Astrocyte of the cerebellum (primary cell): ENCODE data around the gene EYA4.

Source experiments
- DNase-seq: peaks from one replicate; pipeline ENCODE4 v3.0.0-alpha.2; 2011; ENCODE audit warnings: low read depth
- H3K4me3 ChIP-seq: 2 replicates; pipeline ENCODE4 v1.5.1; 2011; ENCODE audit warnings: mild to moderate bottlenecking, low read depth, low read length, moderate library complexity
- in situ Hi-C: cut with HindIII; loops from 2 replicates; pipeline ENCODE4 v1.10.0; 2017; ENCODE audit warnings: low sequenced_read_pairs
- TF ChIP-seq, protein P1 (sequence below): IDR thresholded peaks from 2 replicates; pipeline ENCODE4 v1.5.1; 2012; ENCODE audit warnings: low read length, low read depth, moderate library complexity, mild to moderate bottlenecking; ENCODE audit errors: missing control alignments

EYA4 gene

GRCh38 chr6:133359760-133360159, 118.6 kb downstream of the EYA4 start:
- in situ Hi-C loops, result no loop called here
- H3K4me3 ChIP-seq, result no peak overlapping the region
- TF ChIP-seq, protein P1, sequence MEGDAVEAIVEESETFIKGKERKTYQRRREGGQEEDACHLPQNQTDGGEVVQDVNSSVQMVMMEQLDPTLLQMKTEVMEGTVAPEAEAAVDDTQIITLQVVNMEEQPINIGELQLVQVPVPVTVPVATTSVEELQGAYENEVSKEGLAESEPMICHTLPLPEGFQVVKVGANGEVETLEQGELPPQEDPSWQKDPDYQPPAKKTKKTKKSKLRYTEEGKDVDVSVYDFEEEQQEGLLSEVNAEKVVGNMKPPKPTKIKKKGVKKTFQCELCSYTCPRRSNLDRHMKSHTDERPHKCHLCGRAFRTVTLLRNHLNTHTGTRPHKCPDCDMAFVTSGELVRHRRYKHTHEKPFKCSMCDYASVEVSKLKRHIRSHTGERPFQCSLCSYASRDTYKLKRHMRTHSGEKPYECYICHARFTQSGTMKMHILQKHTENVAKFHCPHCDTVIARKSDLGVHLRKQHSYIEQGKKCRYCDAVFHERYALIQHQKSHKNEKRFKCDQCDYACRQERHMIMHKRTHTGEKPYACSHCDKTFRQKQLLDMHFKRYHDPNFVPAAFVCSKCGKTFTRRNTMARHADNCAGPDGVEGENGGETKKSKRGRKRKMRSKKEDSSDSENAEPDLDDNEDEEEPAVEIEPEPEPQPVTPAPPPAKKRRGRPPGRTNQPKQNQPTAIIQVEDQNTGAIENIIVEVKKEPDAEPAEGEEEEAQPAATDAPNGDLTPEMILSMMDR, result no peak
- no peak for DNase-seq

DNA sequence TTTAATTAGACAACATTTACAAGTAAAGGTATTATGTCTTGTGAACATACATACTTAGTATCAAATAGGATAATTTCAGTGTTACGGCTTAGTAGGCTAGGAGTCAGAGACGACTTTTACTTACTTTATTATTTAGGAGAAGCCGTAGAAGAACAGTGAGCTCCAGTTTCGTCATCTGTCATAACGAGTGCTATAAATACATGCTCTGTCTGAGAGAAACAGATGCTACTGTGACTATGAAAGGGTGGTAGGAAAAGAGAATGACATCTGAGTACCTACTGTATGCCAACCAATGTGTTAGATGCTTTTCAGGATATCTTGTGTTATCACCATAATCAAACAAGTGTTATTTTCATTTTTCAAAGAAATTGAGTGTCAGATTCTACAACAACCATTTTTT, 119.0 kb downstream of the EYA4 start:
- TF ChIP-seq, protein P1, result no peak
- in situ Hi-C loops, result no loop called here
- DNase-seq, result no peak
- H3K4me3 ChIP-seq, result no peak overlapping the region

DNA sequence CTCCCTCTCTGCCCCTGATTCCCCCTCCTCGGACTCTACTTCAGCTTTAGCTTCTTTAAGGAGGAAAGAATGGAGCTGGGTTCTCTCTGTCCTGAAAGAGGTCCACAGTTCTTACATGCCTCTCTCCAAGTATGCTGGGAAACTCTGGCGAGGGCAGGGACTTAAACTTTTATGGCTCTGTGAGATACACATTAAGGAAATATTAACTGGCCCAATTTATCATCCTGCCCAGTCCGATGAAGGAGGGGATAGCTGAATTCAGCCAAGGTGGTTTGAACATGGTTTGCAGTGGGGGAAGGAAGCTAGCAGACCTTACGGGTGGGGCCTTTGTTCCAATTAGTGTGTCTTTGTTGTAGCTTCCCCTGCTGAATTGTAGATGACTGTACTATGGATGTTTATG, 121.7 kb downstream of the EYA4 start:
- H3K4me3 ChIP-seq, result no peak overlapping the region
- TF ChIP-seq, protein P1, result no peak
- in situ Hi-C loops, result no loop called here
- no peak for DNase-seq

DNA sequence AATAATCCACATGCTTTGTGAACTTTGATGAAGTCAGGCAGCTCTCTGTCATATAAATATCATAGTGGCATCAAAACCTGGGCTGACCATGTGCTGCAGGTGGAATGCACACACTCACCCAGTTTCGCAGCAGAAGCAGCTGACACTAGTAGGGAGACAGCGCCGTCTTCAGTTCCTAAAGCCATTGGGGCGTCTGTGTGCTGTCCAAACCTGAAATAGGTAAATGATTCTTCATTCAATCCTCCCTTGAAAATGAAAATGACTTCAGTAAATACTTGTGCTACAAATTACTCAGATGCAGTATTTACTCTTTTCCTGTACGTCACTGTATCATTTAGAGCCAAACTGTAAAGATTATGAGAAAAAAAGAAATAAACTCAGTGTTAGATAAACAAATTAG, 127.5 kb downstream of the EYA4 start:
- in situ Hi-C loops, result no loop called here
- no peak for DNase-seq
- no peak overlapping the region for H3K4me3 ChIP-seq
- TF ChIP-seq, protein P1, result no peak

DNA sequence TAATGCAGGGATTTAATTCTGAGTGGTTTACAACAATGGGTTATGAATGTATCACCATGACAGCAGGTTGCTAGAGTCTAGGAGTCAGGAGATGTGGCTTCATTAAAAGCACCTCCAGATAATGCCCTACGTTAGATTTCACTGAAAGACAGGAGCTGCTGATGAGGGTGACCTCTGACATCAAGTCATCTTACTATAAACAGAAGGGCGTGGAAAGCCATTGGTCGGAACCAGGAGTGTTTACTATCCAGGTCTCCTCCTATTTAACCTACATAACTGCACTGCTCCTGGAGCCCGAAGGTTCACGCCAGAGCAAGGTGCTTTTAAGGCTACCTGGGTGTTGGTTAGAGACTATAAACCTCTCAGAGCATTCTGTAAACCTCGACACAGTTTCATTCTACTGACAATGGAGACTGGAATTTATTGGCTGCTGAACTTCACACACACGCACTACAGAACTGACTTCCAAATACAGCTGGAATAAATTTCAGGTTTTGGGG, 128.7 kb downstream of the EYA4 start:
- no peak for DNase-seq
- TF ChIP-seq, protein P1, result no peak
- H3K4me3 ChIP-seq, result no peak overlapping the region
- in situ Hi-C loops, result no loop called here

GRCh38 chr6:133376743-133377142, 135.6 kb downstream of the EYA4 start:
- in situ Hi-C loops, result no loop called here
- DNase-seq, result no peak
- TF ChIP-seq, protein P1, result no peak
- H3K4me3 ChIP-seq, result no peak overlapping the region

- in situ Hi-C loops, result no loop called here
- no peak overlapping the region for H3K4me3 ChIP-seq
- DNase-seq, result no peak
- TF ChIP-seq, protein P1, result no peak
These were observed 136.1 kb downstream of the EYA4 start for GRCh38 chr6:133377219-133377618.
